Central memory CD8-positive, alpha-beta T cell (primary cell): ENCODE data around the gene ANKRD45.

Experiments used
- ATAC-seq: fragments of 150-1000 bp; cut with Tn5 transposase; replicated peaks from 2 replicates; pipeline ENCODE4 v1.10.0; 2022; ENCODE audit warnings: mild to moderate bottlenecking, moderate FRiP score, moderate number of reproducible peaks; ENCODE audit not compliant: poor library complexity, severe bottlenecking; ENCODE audit errors: extremely low read depth
- DNase-seq, 2 donors: peaks; one replicate each; pipeline ENCODE4 v3.0.0; 2021; ENCODE audit warnings: low spot score in 2 of 2
- H3K27ac Mint-ChIP-seq: one replicate; pipeline ENCODE4 v1.8.0; 2022; ENCODE audit warnings: low read depth, mild to moderate bottlenecking, moderate library complexity, mixed read lengths
- H3K27me3 Mint-ChIP-seq: one replicate; pipeline ENCODE4 v1.8.0; 2022; ENCODE audit warnings: mixed read lengths
- H3K36me3 Mint-ChIP-seq: one replicate; pipeline ENCODE4 v1.8.0; 2022; ENCODE audit warnings: mild to moderate bottlenecking, moderate library complexity, mixed read lengths; ENCODE audit not compliant: insufficient read depth
- H3K4me1 Mint-ChIP-seq: one replicate; pipeline ENCODE4 v1.8.0; 2022; ENCODE audit warnings: mixed read lengths
- H3K4me3 Mint-ChIP-seq: one replicate; pipeline ENCODE4 v1.8.0; 2022; ENCODE audit warnings: mild to moderate bottlenecking, moderate library complexity, mixed read lengths
- H3K9me3 Mint-ChIP-seq: one replicate; pipeline ENCODE4 v1.8.0; 2022; ENCODE audit warnings: mixed read lengths

The ANKRD45 gene

GRCh38 chr1:173560285-173560880, 109.3 kb downstream of the ANKRD45 start:
- ATAC-seq = no peak
- H3K4me3 Mint-ChIP-seq = no peak overlapping the region
- no peak for DNase-seq
- no peaks in the 10 kb centered on the region for H3K27me3 Mint-ChIP-seq
- no peak overlapping the region for H3K27ac Mint-ChIP-seq
- peaks cover 2% of the 10 kb centered on the region for H3K4me1 Mint-ChIP-seq
- H3K9me3 Mint-ChIP-seq = peaks cover 5% of the 10 kb centered on the region
- no peaks in the 10 kb centered on the region for H3K36me3 Mint-ChIP-seq
